Activated CD4-positive, alpha-beta T cell treated with anti-CD3 and anti-CD28 coated beads, Interleukin-2, amount 10 ng/mL, durations not matched to agents 24 days and 14 days (primary cell): ENCODE results near the gene ANKRD23. TPM values are rescaled to one million over a fixed set of nuclear protein-coding genes. Genes with fewer than 3 reads are reported as not detected.
"Not testable (repeated sequence)": the region's sequence is repeated elsewhere in the genome, so short reads cannot be mapped to it uniquely, and the experiment has no call there.

ENCODE experiments used
- DNase-seq: peaks from one replicate; pipeline ENCODE4 v3.0.0; 2022
- H3K27ac Mint-ChIP-seq: one replicate; pipeline ENCODE4 v1.8.0; 2022; ENCODE audit warnings: mild to moderate bottlenecking, mixed read lengths
- H3K27me3 Mint-ChIP-seq: one replicate; pipeline ENCODE4 v1.8.0; 2022; ENCODE audit warnings: mixed read lengths
- H3K36me3 Mint-ChIP-seq: one replicate; pipeline ENCODE4 v1.8.0; 2022; ENCODE audit warnings: low read depth, mild to moderate bottlenecking, mixed read lengths
- H3K4me1 Mint-ChIP-seq: one replicate; pipeline ENCODE4 v1.8.0; 2021; ENCODE audit warnings: mixed read lengths
- H3K4me3 Mint-ChIP-seq: one replicate; pipeline ENCODE4 v1.8.0; 2022; ENCODE audit warnings: mild to moderate bottlenecking, moderate library complexity, mixed read lengths
- H3K9me3 Mint-ChIP-seq: one replicate; pipeline ENCODE4 v1.8.0; 2021; ENCODE audit warnings: mixed read lengths
- intact Hi-C: fragments of 100-400 bp; cut with micrococcal nuclease; formaldehyde crosslinking; loops from one replicate; pipeline ENCODE4 v1.15.1; 2023
- total RNA-seq: library from RNA; stranded (reverse); gene quantifications from 2 replicates; pipeline ENCODE4 v1.2.3, GENCODE V29; 2022

Gene ANKRD23
- total RNA-seq, 1 donor from 2014 or later, result 6.7 TPM

DNA sequence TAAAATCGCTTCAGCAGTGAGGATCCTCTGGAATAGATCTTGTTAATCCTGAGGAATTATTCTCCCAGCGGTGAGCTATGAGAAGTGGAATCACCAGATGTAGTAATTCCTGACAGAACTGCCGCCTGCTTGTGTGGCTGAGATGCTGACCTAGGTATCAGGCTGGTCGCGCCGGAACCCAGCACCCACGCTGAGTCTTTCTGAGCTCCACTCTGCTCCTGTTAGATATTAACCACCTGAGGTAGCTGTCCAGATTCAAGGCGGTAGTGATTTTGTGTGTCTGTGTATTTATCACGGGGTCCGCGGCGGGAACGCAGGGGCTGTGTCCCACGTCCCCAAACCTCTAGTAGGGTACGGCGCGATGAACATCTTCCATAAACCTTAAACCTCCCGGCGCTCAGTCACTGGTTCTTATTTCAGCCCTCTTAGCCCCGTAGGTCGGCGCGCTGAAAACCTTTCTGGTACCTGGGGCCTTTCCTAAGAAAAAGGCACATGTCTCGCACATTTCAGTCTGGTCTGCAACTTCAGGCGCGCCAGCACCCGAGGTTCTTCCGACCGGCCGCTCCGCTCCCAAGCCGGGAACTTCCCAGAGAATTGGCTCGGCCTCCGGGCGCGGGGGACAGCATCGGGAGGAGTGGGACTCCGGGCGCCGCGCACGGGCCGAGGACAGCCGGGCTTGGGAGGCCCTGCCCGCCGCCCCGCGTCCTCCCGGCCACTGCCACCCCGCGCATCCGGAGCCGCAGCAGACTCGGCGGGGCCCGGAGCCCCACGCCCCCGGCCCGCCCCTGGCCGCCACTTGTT is 28.3 kb downstream of the ANKRD23 start:
- Mint-ChIP-seq H3K4me1 (peaks cover 45% of the 10 kb centered on the region), H3K9me3 (no peaks in the 10 kb centered on the region), H3K36me3 (peaks cover 33% of the 10 kb centered on the region), H3K4me3 (peak overlapping the region; percentile 91), H3K27me3 (no peaks in the 10 kb centered on the region), H3K27ac (peak overlapping the region; percentile 86)
- no peak for DNase-seq
- intact Hi-C loops, result loop anchor here (1.0 to 5.0 kb wide), 8 partner anchors 13 to 548 kb away; partner anchors contain the start of genes ANKRD39, ARID5A, CIAO1 and CNNM4

- intact Hi-C loops, result no loop called here
- peaks cover 26% of the 10 kb centered on the region for H3K4me1 Mint-ChIP-seq
Observed at GRCh38 chr2:96813656-96814055, 30.2 kb downstream of the ANKRD23 start.

DNA sequence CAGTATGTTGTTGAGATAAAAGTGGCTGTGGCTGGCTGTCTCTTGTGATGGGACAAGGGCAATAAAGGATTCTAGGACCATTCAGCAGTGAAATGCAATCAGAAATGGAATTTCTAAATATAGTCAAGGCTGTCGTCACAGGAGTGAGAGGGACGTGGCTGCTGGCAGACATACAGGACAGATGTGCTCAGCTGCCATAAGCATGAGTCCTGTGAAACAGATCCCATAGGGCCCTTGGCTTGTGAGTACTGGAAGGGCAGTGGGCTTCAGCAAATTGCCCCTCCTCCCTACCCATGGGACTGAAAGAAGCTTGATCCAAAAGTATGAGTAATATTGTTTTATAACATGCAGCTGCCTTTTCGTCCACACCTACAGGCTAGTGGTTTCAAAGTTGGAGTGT is 31.9 kb downstream of the ANKRD23 start:
- Mint-ChIP-seq H3K9me3 (no peaks in the 10 kb centered on the region), H3K27me3 (no peaks in the 10 kb centered on the region), H3K4me3 (no peak overlapping the region), H3K27ac (no peak overlapping the region), H3K4me1 (peaks cover 15% of the 10 kb centered on the region), H3K36me3 (peaks cover 19% of the 10 kb centered on the region)
- intact Hi-C loops, result no loop called here
- DNase-seq, result no peak

More at GRCh38 chr2:96813656-96814055, 30.2 kb downstream of the ANKRD23 start:
- no peak overlapping the region for H3K27ac Mint-ChIP-seq
- no peak for DNase-seq
- H3K4me3 Mint-ChIP-seq, result no peak overlapping the region
- H3K27me3 Mint-ChIP-seq, result no peaks in the 10 kb centered on the region
- no peaks in the 10 kb centered on the region for H3K9me3 Mint-ChIP-seq
- H3K36me3 Mint-ChIP-seq, result peaks cover 26% of the 10 kb centered on the region

GRCh38 chr2:96810783-96811192 is 33.0 kb downstream of the ANKRD23 start:
- no peak overlapping the region for H3K4me3 Mint-ChIP-seq
- no peaks in the 10 kb centered on the region for H3K9me3 Mint-ChIP-seq
- no peak for DNase-seq
- H3K36me3 Mint-ChIP-seq, result peaks cover 19% of the 10 kb centered on the region
- H3K27me3 Mint-ChIP-seq, result no peaks in the 10 kb centered on the region
- H3K4me1 Mint-ChIP-seq, result peaks cover 24% of the 10 kb centered on the region
- intact Hi-C loops, result no loop called here
- H3K27ac Mint-ChIP-seq, result no peak overlapping the region

- Mint-ChIP-seq H3K4me3 (no peak overlapping the region), H3K27ac (peak overlapping the region; percentile 60), H3K27me3 (no peaks in the 10 kb centered on the region), H3K36me3 (peaks cover 19% of the 10 kb centered on the region), H3K4me1 (peaks cover 20% of the 10 kb centered on the region), H3K9me3 (no peaks in the 10 kb centered on the region)
- no peak for DNase-seq
- intact Hi-C loops, result no loop called here
Observed at GRCh38 chr2:96809951-96810782, 33.7 kb downstream of the ANKRD23 start.

DNA sequence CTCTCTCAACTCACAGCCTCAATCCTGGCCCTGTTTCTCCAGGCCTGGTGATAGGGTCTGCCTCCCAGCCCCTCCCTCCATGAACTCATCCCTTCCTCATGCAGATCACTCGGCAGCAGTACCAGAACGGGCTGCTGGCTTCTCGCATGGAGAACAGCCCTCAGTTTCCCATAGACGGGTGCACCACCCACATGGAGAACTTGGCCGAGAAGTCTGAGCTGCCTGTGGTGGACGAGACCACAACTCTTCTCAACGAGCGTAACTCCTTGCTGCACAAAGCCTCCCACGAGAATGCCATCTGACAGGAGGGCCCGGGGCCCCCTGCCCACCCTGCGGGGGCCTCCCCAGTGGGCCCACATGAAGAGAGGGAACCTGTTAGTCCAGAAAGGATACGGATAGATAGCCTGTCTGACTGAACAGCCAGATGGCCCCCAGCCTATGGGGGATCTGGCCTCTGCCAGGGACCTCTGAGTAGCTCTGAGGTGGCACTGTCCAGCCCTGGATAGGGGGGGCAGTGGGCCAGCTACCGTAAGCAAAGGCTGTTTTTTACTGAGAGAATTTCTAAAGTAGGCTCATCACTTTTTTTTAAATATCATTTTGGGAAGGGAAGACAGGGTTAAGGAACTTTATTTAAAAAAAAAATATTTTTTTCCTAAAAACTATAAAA is 34.5 kb downstream of the ANKRD23 start:
- Mint-ChIP-seq H3K4me1 (peaks cover 16% of the 10 kb centered on the region), H3K27me3 (no peaks in the 10 kb centered on the region), H3K4me3 (no peak overlapping the region), H3K27ac (no peak overlapping the region), H3K36me3 (peaks cover 19% of the 10 kb centered on the region), H3K9me3 (no peaks in the 10 kb centered on the region)
- intact Hi-C loops, result no loop called here
- DNase-seq, result no peak

DNA sequence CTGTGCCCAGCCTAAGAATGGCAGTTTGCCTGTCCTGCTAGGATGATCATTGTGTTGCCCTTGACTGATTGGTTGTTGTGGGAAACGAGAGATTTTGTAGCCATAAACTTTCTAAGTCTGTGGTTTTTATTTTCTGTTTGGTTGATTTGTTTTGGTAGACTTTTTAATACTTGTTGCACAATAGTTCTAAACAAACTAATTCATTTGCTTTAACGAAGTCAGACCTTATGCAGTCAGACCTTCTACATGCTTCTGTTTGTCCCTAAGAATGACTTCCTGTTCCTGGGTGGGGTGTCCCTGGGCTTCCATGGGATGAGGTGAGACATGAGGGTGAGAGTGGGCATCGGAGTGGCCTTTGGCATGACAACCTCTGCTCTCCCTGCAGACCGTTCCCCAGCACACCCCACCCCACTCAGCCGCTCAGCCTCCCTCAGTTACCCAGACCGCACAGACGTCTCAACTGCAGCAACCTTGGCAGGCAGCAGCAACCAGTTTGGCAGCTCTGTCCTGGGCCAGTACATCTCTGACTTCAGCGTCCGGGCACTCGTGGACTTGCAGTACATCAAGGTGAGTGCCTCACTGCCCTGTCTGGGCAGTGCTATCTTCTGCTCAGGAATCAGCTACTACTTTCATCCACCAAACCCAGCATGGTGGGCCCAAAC is 35.5 kb downstream of the ANKRD23 start:
- intact Hi-C loops, result no loop called here
- peaks cover 15% of the 10 kb centered on the region for H3K36me3 Mint-ChIP-seq
- H3K4me3 Mint-ChIP-seq, result no peak overlapping the region
- H3K27ac Mint-ChIP-seq, result no peak overlapping the region
- no peaks in the 10 kb centered on the region for H3K27me3 Mint-ChIP-seq
- H3K4me1 Mint-ChIP-seq, result peaks cover 16% of the 10 kb centered on the region
- DNase-seq, result no peak
- no peaks in the 10 kb centered on the region for H3K9me3 Mint-ChIP-seq

- Mint-ChIP-seq H3K27ac (peak overlapping the region; percentile 49), H3K36me3 (peaks cover 10% of the 10 kb centered on the region), H3K4me3 (peak overlapping the region; percentile 56), H3K9me3 (no peaks in the 10 kb centered on the region), H3K27me3 (no peaks in the 10 kb centered on the region), H3K4me1 (peaks cover 11% of the 10 kb centered on the region)
- intact Hi-C loops, result no loop called here
- no peak for DNase-seq
Observed at GRCh38 chr2:96807127-96807471, 36.7 kb downstream of the ANKRD23 start.

DNA sequence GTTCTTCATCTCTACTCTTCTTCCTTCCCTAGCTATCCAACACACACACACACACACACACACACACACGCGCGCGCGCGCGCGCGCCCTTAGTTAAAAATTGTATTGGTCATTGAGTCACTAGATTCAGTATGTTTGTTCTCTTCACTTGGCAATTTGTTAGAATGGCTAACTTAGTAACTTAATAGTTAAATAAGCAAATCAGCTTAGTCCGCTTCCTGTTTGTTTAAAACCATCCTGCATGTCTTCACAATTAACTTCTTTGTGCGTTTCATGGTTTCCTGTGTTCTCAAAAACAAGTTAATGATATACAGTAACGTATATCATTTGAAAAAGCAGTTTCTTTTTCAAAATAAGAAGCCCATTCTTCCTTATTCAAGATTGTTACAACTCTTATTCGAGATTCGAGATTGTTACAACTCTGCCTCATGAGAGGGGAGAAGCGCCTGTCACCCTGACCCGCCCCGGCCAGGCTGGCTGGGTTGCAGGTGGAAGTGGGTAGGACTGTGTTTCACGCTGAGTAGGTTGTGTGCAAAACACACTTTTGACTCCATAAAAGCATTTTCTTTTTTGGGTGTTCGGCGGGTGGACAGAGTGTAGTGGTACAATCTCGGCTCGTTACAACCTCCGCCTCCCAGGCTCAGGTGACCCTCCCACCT is 37.2 kb downstream of the ANKRD23 start:
- peak overlapping the region; percentile 56 for H3K4me3 Mint-ChIP-seq
- intact Hi-C loops, result no loop called here

GRCh38 chr2:96805946-96806345 is 37.9 kb downstream of the ANKRD23 start:
- H3K27me3 Mint-ChIP-seq, result not testable (repeated sequence)

More for the DNA sequence above, 37.2 kb downstream of the ANKRD23 start:
- Mint-ChIP-seq H3K27me3 (no peaks in the 10 kb centered on the region), H3K27ac (peak overlapping the region; percentile 49), H3K9me3 (no peaks in the 10 kb centered on the region), H3K4me1 (peaks cover 11% of the 10 kb centered on the region), H3K36me3 (peaks cover 10% of the 10 kb centered on the region)
- DNase-seq, result peak; percentile 81

GRCh38 chr2:96804986-96805385 is 38.8 kb downstream of the ANKRD23 start:
- Mint-ChIP-seq H3K27me3 (no peaks in the 10 kb centered on the region), H3K27ac (no peak overlapping the region), H3K9me3 (no peaks in the 10 kb centered on the region), H3K36me3 (peaks cover 8% of the 10 kb centered on the region), H3K4me1 (peaks cover 11% of the 10 kb centered on the region), H3K4me3 (no peak overlapping the region)
- intact Hi-C loops, result no loop called here
- DNase-seq, result no peak

More at GRCh38 chr2:96805946-96806345, 37.9 kb downstream of the ANKRD23 start:
- intact Hi-C loops, H3K4me3 Mint-ChIP-seq, H3K9me3 Mint-ChIP-seq, DNase-seq, H3K27ac Mint-ChIP-seq: not testable (repeated sequence)
- Mint-ChIP-seq H3K4me1 (peaks cover 11% of the 10 kb centered on the region), H3K36me3 (peaks cover 10% of the 10 kb centered on the region)

- H3K4me1 Mint-ChIP-seq, result peaks cover 10% of the 10 kb centered on the region
- no peak for DNase-seq
- no peaks in the 10 kb centered on the region for H3K27me3 Mint-ChIP-seq
- no peak overlapping the region for H3K27ac Mint-ChIP-seq
- intact Hi-C loops, result loop anchor here (1.0 kb wide), 1 partner anchor 13 kb away; no protein-coding TSS in a partner anchor
- peaks cover 7% of the 10 kb centered on the region for H3K36me3 Mint-ChIP-seq
- H3K4me3 Mint-ChIP-seq, result no peak overlapping the region
- H3K9me3 Mint-ChIP-seq, result no peaks in the 10 kb centered on the region
Observed at GRCh38 chr2:96802721-96803120, 41.1 kb downstream of the ANKRD23 start.
